GM08714 (cell line): Measurements from ENCODE around the gene PTPRN2.

ENCODE experiments used
- H3K4me3 ChIP-seq: fragments of 200-500 bp; sonication (Bioruptor generic); 2 replicates; pipeline ENCODE4 v1.5.1; 2014; ENCODE audit warnings: mild to moderate bottlenecking, low read length, inconsistent platforms
- ZNF274 ChIP-seq: IDR thresholded peaks from 2 replicates; pipeline ENCODE4 v1.6.1; 2012; ENCODE audit warnings: mild to moderate bottlenecking, low read depth, low read length

Gene PTPRN2

DNA sequence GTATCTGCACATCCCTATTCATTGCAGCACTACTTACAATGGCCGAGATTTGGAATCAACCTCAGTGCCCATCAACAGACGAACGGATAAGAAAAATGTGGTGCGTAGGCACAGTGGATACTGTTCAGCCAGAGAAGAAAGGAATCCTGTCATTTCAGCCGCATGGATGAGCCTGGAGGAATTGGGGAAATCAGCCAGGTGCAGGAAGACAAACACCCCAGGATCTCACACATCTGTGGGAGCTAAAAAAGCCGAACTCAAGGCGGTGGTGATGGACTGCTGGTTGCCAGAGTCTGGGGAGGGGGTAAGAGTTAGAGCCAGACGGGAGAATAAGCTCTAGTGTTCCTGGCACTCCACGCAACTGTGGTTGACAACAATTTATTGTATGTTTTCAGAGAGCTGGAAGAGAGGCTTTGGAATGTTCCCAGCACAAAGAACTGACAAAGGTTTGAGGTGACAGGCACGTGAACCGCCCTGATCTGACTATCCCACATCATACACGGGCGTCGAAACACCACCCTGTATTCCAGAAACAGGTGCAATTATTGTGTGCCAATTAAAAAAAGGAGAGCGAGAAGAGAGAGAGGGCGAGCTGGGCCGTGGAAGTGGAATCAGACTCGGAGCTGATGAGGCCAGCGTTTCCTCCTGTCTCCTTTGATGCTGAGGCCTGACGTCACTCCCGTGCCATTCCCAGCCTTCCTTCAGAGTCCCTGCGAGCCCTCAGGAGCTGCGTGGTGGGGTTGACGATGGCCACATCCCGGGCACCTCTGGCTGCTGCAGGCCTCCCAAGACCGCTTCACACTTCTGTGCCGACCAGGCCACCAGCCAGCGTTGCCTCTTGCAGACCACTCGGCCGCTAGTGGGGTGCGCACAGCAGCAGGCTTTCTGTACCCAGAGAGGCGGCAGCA lies 1061.4 kb downstream of the PTPRN2 start:
- TF ChIP-seq ZNF274, result no peak
- H3K4me3 ChIP-seq, result no peak overlapping the region

DNA sequence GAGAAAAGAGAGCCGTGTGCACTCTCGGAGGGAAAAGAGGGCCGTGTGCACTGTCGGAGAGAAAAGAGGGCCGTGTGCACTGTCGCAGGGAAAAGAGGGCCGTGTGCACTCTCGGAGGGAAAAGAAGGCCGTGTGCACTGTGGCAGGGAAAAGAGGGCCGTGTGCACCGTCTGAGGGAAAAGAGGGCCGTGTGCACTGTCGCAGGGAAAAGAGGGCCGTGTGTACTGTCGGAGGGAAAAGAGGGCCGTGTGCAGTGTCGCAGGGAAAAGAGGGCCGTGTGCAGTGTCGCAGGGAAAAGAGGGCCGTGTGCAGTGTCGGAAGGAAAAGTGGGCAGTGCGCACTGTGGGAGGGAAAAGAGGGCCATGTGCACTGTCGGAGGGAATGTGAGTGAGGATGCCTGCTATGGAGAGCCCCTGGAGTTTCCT lies 1062.1 kb downstream of the PTPRN2 start:
- no peak overlapping the region for H3K4me3 ChIP-seq
- no peak for TF ChIP-seq ZNF274

DNA sequence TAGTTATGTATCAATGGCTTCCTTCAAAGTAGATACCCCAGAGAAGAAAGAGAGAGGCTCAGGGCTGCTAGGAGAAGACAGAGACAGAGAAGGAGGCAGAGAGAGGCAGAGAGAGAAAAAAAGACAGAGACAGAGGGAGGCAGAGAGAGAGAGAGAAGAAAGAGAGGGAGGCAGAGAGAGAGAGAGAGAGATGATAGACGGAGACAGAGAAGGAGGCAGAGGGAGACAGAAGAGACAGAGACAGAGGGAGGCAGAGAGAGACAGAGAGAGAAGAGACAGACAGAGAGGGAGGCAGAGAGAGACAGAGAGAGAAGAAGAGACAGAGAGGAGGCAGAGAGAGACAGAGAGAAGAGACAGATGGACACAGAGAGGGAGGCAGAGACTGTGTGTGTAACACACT lies 1062.9 kb downstream of the PTPRN2 start:
- no peak for TF ChIP-seq ZNF274

DNA sequence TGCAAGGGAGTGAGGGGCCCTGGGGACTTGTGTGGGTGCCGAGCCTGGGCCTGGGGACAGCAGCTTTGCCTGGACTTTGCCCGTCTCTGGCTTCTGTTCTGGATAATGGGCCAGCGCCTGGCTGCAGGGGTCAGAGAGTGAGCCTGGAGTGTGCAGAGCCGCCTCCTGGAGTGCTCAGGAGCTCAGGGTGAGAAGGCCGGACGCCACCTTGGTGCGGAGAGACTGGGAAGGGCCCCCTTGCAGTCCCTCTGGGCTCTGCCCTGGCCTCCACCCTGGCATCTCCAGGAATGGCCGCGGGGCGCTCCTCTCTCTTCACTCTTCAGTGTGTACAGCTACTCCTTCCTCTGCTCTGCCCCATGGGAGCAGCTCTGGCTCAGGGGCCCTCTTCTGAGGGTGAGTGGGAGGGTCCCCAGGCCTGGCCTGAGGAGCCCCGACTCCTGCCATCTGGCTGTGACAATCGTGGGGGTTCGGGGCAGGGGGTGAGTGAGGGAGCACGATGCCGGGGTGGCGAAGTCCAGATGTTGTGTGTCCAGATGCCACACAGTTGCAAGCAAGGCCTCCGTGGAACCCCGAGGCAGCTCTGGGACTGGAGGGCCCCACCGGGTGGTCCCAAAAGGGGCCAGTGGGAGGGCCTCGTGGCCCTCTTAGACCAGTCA lies 1063.7 kb downstream of the PTPRN2 start:
- no peak overlapping the region for H3K4me3 ChIP-seq
- no peak for TF ChIP-seq ZNF274

More for the DNA sequence above, 1062.9 kb downstream of the PTPRN2 start:
- H3K4me3 ChIP-seq, result no peak overlapping the region

DNA sequence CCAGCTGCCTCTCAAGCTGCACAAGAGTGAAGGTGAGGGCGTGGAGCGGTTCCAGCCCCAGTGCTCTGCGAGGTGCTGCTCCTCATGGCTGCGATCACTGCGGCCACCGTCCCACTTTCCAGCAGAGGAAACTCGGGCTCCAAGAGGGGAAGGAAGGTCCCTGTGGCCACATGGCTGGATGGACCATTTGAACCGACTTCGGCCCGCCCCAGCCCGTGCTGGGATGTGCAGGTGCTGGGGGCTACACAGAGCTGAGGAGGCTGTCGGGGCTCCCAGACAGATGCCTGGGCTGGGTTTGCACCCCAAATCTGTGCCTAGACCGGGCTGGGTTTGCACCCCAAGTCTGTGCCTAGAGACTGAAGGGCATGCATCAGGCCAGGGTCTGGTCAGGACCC lies 1064.3 kb downstream of the PTPRN2 start:
- H3K4me3 ChIP-seq, result no peak overlapping the region
- no peak for TF ChIP-seq ZNF274

DNA sequence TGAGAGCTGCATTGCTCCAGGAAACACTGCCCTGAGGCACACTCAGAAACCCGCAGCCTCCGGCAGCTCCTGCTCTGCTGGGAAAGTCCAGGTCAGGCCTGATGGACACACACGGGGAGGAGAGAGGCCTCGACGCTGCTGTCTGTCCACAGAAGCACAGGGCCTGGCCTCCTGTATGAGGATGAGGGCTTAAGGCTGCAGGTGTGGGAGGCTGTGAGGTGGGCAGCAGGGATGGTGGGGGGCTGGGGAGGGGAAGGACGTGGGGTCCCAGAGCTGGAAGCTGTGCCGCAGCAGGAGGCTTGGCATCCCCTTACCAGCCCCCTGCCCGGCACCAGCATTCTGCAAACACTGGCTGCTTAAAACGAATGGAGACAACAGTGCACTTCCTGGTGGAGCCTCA lies 1064.7 kb downstream of the PTPRN2 start:
- H3K4me3 ChIP-seq, result no peak overlapping the region

DNA sequence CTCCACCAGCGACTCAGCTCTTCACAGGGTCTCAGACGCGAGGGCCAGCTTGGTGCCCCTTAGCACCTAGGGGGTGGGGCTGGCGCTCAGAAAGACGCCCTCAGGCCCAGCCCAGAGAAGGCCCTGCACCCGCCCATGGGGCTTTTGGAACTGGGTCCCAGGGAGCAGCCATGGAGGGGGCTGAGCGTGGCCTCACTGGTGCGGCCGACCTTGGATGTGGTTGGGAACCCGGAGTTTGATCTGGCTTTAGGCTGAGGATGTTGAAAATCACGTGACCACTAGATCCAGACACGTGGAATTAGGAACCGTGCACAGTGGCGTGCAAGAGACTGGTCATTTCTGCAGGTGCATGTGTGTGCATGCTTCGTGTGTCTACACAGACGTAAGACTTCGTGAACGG lies 1065.4 kb downstream of the PTPRN2 start:
- no peak for TF ChIP-seq ZNF274

More for the DNA sequence above, 1064.7 kb downstream of the PTPRN2 start:
- TF ChIP-seq ZNF274, result no peak

DNA sequence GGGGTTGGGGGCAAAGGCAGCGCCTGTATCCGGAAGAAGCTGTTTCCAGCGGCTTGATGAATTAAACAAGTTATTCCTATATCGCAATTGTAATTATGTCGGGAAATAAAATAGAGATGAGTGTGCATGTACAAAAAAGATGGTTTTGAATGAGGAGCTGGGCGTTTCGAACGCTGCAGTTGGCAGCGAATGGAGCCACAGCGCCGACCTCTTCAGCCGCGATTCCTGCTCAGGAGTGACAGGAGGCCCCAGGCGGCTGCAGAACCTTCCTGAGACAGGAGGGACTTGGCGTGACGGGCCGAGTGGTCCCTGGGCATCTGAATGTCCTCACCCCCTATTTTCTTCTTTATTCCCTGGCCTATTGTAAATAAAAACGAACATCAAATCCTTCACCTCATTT lies 1065.9 kb downstream of the PTPRN2 start:
- no peak for TF ChIP-seq ZNF274
- H3K4me3 ChIP-seq, result no peak overlapping the region

More for the DNA sequence above, 1065.4 kb downstream of the PTPRN2 start:
- H3K4me3 ChIP-seq, result no peak overlapping the region

DNA sequence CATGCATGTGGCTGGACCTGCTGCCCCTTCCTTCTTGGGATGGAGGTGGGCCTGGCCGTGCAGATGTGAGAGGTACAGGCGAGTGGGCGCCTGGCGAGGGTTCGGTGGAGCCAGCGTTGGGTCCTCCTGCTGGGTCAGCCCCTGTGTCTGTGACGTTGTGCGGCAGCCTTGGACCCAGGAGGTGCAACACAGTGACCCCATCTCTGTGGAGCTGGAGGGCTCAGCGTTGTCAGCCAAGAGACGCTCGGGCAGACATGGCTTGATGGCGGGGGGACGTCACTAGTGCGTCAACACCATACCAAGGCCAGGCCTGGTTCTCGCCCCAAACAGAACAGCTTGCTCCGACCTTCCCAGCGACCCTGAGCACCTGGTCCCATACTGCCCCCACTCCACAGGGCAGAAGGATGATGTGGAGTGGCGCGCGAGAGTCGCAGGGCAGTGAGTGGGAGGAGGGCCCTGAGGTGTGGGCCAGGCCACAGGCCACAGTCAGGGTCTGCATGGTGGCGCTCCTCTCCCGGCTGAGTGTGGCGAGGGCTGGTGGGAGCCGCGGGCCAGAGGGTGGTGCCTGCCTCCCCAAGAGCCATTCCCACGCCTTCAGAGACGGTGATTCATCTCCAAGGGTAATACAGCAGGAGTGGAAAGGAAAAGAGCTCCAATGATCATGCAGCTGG lies 1066.4 kb downstream of the PTPRN2 start:
- H3K4me3 ChIP-seq, result no peak overlapping the region
- TF ChIP-seq ZNF274, result no peak

DNA sequence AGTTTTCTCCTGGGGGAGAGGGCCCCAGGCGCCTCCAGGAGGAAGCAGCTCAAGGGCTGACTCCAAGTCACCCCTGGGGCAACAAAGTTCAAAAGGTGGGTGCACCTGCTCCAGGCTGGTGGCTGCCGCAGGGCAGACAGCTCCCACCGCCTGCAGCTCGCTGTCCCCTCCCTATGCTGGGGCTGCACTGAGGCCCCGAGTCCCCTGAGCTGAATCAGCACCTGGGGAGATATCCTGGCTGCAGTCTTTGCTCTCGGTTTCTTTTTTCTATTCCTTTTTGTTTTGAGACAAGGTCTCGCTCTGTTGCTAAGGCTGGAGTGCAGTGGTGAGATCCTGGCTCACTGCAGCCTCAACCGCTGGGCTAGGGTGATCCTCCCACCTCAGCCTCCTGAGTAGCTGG lies 1067.4 kb downstream of the PTPRN2 start:
- no peak for TF ChIP-seq ZNF274
- H3K4me3 ChIP-seq, result no peak overlapping the region

DNA sequence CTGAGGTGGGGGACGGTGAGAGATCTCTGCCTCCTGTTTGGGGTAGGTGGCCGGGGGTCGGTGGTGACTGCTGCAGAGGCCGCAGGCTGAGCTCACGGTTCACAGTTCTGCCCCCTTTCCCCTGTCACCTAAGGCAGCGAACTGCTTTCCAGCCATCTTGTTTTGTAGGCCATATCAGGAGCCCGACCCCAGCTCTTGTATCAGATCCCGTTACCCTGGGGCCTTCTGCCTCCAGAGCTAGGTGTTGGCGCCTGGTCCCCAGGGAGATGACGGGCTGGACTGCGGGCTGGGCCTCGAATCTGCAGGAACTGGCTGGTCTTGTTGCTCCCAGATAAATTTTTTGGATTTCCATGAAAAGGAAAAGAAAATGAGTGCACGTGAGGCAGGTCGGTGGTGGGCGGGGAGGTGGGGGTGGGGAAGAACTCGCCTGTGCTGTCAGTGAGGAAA lies 1067.8 kb downstream of the PTPRN2 start:
- TF ChIP-seq ZNF274, result no peak
- H3K4me3 ChIP-seq, result no peak overlapping the region

DNA sequence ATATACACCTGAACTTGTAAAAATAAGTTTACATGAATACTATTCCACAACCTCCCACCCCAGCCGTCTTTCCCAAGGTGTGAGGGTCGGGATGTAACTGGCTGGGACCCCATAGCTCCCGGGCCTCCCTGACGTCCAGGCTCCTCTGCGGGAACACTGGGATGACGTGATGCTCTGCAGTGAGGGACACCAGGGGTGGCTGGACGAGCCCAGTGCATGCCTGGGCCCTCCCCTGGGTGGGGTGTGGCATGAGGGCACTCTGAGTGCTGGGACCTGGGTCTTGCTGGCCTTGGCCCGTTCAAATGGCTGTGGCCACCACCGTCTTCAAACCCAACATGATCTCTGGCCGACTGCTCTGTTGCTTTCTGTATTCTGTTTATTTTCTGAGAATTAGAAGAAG lies 1068.4 kb downstream of the PTPRN2 start:
- no peak for TF ChIP-seq ZNF274
- no peak overlapping the region for H3K4me3 ChIP-seq

DNA sequence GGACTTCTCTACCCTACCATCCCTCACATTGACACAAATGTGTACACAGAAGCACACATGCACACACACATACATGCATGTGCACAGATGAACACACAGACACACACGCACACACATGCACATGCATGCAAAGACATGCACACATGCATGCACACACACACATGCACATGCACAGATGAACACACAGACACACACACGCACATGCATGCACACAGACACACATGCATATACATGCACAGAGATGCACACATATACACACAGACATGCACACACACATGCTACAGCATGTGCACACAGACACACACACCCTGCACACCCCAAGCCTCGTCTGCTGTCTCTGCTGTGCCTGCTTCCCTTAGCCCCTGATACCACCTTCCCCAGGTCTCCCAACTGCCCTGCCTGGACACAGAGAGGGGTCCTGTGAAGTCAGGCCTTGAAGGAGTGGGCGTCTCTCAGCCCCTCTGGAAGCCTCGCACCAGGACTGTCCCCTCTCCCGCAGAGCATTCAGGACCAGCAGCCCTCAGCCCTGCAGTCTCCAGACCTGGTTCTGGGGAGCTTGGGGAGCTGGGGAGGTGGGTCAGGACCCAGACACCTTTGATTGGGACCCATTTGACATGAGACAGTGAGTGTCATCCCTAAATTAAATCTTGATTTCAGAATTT lies 1069.0 kb downstream of the PTPRN2 start:
- TF ChIP-seq ZNF274, result no peak
- no peak overlapping the region for H3K4me3 ChIP-seq
